GM18868 (cell line): Measurements from ENCODE around the gene TMEM132C.
"Not testable (repeated sequence)": the region's sequence is repeated elsewhere in the genome, so short reads cannot be mapped to it uniquely, and the experiment has no call there.

Experiments used
- ATAC-seq: cut with Tn5 transposase; IDR thresholded peaks from one replicate; pipeline ENCODE4 v1.9.1; 2021; ENCODE audit warnings: mild to moderate bottlenecking, moderate library complexity; ENCODE audit not compliant: unreplicated experiment

The TMEM132C gene

DNA sequence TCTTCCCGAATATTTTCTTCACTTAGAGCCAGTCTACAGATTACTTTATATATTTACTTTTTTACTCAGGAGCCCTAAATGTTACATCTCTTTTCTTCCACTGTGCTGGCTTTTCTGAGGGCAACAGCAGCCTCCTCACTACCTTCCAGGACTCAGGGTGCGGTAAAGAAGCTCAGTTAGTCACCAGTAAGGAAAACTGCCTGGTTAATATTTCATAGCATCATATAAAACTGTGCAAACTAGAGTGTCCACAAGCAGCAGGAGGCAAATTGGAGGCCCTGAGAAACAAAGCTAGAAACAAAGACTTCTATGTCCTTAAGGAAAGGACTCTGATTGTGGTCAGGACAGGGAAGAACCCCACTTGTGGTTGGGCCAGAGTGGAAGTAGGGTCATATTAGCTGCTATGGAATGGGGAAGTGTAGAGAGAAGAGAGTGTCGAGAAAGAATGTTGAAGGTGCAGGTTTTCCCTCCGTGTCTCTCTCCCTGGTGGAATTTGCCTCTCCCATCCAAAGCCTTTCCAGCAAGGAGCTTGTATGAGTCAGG lies 336.7 kb downstream of the TMEM132C start:
- no peak for ATAC-seq

DNA sequence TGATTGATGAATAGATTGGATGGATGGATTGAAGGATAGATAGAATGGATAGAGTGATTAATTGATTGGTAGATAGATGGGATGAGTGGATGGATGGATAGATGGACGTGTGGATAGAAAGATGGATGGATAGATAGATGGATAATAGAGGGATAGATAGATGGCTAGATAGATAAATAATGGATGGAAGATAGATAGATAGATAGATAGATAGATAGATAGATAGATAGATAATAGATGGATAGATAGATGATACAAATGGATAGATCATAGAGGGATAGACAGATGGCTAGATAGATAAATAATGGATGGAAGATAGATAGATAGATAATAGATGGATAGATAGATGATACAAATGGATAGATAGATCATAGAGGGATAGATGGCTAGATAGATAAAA lies 337.2 kb downstream of the TMEM132C start:
- not testable (repeated sequence) for ATAC-seq

DNA sequence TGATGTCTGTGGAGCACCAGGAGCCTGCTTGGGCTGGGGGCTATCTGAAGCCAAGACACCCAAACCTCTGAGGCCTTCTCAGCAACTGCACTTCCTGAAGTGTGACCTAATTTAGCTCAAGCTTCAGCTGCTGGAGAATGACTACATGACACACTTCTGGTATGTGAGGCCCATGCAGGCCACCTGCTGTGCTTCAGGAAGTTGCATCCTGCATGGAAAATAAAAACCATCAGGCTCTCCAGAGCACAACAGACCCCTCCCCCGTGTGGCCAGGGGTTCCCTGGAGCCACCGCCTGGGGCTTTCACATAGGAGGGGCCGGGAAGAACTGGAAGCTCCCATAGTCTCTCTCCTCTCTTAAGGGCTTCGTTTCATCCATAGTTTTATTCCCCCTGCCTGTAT lies 339.1 kb downstream of the TMEM132C start:
- ATAC-seq = no peak

DNA sequence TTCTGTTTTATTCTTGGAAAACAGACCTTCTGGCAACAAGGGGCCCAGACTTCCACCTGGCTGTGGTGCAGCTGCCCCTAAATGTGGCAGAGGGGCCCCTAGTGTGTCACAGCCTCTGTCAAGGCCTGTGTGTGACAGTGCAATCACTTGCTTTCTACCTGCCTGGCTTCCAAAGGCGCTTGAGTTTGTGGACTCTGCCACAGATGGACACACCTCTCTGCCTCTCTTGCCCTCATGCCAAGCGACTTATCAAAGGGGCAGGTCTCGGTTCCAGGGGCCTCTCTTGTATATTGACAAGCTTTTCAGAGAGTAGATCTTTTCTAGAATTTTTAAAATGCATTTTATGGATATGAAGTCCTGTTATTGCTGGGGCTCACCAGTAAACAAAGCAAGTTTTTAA lies 339.6 kb downstream of the TMEM132C start:
- ATAC-seq = no peak

DNA sequence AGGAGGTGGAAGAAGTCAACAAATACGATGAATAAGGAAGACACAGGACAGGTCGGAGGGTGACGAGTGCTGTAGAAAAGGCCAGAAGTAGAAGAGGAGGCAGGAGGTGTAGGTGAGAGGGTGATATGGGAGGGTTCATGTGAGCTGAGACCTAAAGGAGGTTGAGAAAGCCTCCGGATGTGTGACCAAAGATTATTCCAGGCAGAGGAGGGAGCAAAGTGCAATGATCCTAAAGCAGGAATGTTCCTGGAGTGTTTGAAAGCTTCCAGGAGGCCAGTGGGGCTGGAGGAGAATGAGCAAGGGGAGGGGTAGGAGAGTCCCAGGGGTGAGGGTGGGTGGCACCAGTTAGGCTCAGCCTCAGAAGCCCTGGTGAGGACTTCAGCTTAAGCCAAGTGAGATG lies 340.0 kb downstream of the TMEM132C start:
- no peak for ATAC-seq

DNA sequence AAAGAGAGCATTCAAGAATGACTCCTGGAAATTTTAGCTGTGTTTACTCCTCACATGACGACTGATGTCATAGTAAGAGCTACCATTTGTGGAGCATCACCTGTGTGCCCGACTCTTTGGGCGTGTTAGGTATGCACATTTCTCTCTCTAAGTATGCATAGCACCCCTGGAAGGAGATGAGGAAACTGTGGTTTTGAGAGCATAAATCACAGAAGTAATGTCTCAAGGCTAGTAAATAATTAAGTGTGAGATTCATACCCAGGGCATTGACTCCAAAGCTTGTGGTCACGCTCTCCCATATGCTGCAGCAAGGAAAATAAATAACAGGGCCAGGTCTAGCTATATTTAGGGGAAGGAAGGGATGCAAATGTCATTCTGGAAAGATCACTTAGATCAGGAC lies 340.7 kb downstream of the TMEM132C start:
- no peak for ATAC-seq

DNA sequence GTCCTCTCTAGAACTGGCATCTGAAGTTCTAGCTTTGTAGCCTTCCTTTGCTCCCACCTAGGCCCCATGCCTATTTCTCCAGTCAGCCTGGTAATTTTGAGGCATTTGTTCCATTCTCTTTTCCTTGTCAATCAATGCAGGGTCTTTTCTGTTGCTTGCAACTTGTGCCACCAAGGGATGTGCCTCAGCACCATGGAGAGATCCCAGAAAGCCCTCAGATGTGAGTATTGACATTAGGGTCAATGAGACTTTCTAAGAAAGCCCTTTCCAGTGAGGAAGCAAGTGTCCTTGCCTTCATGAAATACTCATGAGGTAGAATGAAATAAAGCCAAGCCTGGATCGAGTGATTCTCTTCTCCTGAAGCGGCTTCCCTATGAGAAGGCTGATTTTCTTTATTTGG lies 342.9 kb downstream of the TMEM132C start:
- no peak for ATAC-seq

DNA sequence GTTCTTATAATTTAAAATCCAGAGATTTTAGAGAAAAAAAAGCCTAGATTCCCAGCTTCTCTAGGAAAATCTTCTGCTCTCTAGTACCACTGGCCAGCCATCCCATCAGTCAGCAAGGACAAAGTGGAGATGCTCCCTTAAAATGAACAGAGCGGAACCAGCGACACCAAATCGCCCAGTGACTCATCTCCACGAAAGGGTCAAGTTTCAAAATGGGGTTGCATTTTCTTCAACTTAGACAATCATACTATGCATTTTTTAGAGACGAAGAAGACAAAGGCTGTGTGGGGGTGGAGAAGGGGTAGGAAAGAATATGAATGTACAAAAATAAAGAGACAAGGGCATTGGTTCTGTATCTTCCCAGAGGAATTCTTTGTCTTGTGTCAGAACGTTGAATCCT lies 344.8 kb downstream of the TMEM132C start:
- no peak for ATAC-seq

DNA sequence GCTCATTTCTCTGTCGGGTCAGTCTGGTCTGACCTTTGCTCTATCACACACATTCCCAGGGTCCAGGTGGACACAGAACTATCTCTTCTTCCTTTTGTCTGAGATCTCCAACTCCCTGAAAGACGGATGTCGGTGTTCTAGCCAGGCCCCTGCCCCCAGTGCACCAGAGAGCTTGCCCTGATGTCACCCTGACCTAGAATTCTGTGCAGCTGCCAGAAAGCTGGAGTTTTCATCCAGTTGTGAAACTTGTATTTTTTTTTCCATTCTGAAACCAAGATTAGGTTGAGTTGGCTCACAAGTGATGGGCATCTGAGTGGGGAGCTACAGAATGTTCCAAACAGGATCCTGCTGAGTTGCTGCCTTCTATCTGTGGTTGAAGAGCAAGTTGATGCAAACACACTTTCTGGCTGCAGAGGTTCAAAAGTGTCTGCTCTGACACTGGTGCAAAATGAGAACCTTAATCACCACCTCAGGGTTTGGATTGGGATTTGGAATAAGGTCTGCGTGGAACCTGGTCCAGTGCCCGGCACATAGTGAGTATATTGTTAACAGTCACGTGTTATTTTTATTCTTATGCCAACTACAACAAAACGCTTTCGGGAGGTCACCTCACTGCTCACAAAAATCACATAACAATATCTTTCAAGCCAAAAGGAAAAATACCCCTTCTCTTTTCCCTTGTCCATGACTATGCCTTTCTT lies 345.3 kb downstream of the TMEM132C start:
- no peak for ATAC-seq

DNA sequence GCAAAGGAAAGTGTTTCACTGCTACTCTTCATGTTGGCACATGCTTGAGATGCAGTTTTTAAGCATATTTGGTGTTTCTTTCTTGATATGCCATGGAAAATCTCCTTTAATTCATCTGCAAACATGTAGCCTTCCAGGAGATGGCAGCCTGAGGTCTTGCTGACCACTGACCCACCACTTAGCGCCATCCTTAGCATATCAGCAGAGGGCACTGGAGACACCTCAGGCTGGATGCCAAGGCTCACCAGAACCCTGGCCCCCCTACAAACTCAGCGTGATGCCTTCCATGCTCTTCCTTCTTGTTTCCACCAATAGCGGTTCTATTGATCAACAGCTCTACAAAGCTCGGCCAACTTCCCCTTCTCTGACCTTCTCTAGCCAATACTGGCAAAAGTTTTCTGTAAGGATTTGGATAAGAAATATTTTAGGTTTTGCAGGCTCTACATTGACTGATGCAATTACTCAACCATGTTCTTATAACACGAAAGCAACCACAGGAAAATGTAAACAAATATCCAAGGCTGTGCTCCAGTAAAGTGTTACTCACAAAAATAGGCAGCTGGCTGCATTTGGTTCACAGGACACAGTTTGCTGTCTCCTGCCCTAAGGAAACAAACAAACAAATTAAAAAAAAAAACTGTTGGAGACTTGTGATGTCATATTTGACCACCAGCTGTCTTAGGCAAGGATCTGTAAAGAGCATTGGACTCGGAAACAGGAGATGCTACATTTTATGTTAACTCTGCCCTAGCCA lies 347.0 kb downstream of the TMEM132C start:
- no peak for ATAC-seq

DNA sequence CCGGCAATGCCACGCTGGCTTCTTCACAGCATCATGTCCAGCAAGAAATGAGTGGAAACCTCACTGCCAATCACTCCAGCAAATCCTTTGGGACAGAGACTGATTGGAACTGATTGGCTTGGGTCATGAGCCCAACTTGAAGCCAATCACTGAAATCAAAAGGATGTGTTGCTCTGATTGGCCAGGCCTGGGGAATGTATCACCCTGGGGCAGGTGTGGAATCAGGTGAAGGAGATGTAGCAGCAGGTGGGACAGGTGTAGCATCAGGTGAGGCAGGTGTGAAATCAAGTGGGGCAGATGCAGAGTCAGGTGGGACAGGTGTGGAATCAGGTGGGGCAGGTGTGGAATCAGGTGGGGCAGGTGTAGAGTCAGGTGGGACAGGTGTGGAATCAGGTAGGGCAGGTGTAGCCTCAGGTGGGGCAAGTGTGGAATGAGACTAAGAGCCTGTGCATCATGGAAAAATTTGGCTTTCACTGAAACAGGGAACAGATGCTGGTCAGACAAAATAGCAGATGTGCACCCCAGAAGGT lies 350.4 kb downstream of the TMEM132C start:
- no peak for ATAC-seq

DNA sequence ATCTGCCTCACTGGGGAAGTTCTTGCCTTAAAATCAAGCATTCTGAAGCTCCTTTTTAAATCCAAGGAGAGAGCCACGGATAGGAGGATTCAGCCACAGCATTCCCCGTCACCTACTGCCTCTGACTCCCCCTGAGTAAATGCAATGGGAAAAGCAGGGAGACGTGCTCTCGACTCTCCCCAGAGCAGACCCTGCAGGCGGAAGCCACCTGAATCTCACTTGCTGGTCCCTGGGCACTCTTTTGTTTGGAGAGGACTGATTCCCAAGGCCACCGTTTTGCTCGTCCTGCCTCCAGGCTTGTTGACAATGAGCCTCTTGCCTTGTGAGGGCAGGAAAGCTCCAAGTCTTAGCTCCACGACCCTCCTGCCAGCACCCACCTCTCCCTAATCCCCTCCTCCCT lies 352.3 kb downstream of the TMEM132C start:
- ATAC-seq = no peak

DNA sequence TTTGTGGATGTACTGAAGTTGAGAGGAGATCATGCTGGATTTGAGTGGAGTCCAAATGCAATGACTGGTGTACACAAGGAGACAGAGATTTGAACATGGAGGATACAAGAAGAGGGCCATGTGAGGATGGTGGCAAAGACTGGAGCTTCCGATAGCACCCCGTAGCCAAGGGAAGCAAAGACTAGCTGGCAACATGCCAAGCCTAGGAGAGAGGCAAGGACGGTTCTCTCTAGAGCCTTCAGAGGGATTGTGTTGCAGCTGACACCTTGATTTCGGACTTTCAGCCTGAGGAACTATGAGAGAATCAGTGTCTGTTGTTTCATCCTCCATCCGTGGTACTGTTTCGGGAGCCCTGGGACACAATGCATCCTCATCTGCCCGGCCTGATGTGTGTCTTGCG lies 354.3 kb downstream of the TMEM132C start:
- no peak for ATAC-seq

DNA sequence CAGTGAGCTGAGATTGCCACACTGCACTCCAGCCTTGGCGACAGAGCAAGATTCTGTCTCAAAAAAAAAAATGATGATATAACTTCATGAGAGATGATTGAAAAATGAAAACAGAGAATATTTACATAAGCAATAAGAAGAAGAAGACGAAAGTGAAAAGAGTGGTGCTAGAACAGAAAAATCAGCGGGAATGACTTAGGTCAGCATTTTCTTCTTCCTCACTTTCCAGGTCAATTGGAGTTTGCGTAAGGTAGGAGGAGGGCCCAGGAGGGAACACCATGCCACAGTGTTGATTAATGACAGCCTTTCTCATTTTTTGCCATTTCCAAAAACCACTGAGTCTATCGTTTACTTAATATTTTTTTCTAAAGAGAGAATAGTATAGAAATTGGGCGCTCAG lies 356.8 kb downstream of the TMEM132C start:
- ATAC-seq = no peak

DNA sequence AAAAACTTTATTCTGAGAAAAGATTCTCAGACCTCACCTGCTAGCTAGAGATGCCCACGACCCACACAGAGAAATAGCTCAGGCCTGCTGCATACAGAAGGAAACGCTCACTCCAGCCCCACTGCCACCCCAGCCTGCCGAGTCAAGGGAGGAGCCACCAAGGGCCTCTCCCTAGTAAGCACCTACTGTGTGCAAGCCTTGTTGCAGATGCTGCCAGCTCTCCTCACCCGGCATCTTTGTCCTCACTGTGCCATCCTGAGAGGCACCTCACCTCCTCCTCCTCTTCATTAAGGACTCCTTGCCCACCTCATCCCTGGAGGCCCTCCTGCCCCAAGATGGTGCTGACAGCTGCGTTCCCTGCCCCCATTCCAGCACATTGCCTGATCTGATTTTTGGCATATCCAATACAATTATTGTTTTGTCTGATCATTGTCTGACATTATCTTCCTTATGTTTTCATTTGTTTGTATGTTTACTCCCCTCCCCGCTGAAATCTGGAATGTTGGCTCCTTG lies 359.9 kb downstream of the TMEM132C start:
- no peak for ATAC-seq

DNA sequence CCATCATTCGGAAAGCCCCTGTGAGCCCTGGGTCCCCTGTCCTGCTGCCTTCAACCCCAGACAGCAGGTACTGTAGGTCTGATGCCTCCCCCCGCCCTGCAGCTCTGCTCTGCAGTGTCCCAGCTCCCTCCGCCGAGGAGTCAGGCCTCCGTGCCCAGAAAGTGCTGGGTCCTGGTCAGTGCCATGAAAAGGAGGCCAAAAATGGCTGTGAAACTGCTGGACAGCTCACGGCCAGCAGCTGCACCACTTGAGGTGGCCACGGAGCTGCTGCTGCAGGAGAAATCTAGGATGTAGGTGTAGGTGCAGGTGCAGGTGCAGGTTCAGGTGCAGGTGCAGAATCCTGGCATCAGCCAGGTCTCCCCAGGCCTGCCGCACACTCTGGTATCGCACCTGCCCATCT lies 360.7 kb downstream of the TMEM132C start:
- ATAC-seq = no peak

DNA sequence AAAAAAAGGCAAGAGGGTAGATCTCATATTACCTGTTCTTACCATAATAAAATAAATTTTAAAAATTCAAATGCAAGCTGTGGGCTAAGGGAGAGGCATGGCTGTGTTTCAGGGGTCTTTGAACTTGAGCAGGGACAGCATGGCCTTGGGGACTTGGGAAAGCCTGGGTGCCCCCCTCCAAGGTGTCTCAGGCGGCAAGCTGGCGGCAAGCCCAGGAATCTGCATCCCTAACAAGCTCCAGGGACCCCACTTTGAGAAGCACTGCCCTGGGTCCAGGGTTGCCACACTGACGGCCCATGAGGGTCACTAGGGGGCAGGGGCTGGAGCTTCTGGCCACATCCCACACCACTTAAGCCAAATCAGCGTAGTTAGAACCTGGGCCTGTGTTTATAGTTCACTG lies 363.0 kb downstream of the TMEM132C start:
- ATAC-seq = no peak

DNA sequence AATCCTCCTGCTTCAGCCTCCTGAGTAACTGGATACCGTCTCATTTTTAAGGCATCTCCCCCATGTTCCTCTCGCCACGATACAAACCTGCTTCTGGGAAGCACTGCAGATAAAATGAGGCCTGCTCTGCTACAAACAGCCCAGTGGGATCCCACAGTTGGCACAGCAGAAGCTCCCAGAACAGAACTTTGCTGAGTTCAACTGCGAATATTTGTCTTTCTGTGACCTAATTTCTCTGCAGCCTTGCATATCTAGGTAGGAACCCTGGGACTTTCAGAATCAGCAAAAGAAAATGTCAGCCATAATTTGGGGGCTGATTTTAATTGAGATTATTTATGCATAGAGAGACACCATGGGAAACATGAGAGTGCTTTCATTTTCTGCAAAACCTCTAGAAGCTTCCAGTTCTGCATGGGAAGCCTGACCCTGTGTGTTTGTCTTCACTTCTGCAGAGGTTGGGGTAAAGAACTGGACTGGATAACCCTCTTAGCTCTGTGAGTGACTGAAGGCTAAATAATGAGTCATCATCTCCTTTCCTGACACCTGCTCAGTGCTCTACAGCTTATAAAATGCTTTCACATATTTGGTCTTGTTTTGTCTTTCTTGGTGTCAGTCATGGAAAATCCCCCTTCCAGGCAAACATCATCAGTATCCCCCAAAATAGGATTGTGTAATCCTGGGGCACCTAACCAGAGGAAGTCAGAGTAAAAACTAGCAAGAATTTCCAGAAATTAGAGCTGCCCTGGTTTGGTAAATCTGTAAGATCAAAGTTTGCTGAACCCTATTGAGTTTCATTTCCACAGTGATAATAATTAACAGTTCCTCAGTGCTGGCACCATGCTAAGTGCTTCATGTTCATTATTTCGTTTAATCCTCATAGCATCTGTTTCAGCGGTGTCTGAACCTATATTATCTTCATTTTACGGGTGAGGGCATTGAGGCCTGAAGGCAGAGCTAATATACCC lies 371.0 kb downstream of the TMEM132C start:
- ATAC-seq = peak; percentile 93

DNA sequence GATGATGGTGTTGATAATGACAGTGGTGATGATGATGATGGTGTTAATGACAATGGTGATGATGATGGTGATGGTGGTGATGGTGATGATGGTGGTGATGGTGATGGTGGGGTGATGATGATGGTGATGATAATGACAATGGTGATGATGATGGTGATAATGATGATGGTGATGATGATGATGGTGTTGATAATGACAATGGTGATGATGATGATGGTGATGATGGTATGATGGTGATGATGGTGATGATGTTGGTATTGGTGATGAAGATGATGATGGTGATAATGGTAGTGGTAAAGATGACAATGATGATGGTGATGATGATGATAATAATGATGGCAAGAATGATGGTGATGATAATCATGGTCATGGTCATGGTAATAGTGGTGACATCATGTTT lies 372.1 kb downstream of the TMEM132C start:
- no peak for ATAC-seq

DNA sequence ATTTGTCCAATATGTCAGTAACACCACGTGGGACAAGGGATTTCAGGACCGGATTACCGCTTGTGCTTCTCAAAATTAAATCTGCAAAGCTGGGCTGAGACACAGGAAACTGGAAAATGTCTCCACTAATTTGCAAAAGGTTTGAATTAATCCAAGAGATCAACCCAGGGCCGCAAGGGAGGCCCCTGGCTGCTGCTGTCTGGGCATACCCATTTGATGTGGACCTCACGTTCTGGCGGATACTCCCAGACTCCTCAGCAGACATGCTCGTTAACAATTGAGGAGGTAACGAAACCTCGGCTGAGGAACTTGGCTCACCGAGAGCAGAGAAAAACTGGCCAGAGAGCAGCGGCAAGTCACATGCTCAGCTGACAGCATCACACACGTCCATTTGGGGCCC lies 376.2 kb downstream of the TMEM132C start:
- no peak for ATAC-seq
